ENCODE data around the gene CCNG2. TPM values are rescaled to one million over a fixed set of nuclear protein-coding genes. Genes with fewer than 3 reads are reported as not detected.

CCNG2 gene
- total RNA-seq, 1 experiment from 2014 or later = 34.1 TPM

DNA sequence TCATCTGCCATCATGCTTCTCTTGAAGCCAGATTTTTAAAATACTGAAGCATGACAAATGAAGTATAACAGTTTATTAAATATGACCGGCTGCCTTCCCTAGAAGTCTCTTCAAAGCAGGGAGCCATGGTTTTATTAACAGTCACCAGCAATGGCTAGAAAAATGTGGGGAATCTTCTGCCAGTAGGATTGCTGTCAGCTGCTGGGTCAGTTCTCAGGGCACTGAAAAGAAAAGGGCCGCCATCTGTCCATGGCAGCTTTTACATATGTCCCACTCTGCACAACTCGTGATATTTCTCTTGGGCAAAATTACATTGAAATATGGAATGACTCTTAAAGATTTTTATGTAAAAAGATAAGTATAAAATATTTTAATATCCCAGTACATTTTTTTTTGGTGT lies 2.8 kb downstream of the CCNG2 start:
- Histone ChIP-seq H3K27ac (ENCODE audit: low read depth, low read length) (no peak overlapping the region), H3K79me2 (ENCODE audit: insufficient read depth, low read length) (no peaks in the 10 kb centered on the region), H2AFZ (ENCODE audit: low read depth, low read length, poor library complexity, severe bottlenecking) (no peak overlapping the region), H3K4me1 (ENCODE audit: control insufficient read depth in 1 of 2, insufficient read depth in 2 of 2, low read length in 2 of 2) (peaks cover 11 to 16% of the 10 kb centered on the region in 2 experiments; a peak in 3 of 4 replicates), H4K20me1 (ENCODE audit: insufficient read depth) (no peaks in the 10 kb centered on the region), H3K36me3 (ENCODE audit: control insufficient read depth in 1 of 2, insufficient read depth in 2 of 2, low read length in 2 of 2) (peaks cover 0 to 39% of the 10 kb centered on the region in 2 experiments; a peak in 2 of 4 replicates), H3K9me3 (ENCODE audit: control insufficient read depth in 1 of 2, insufficient read depth in 1 of 2, low read depth in 1 of 2, low read length in 2 of 2) (no peaks in the 10 kb centered on the region), H3K9me2 (ENCODE audit: insufficient read depth) (no peaks in the 10 kb centered on the region), H3K4me2 (ENCODE audit: low read length) (no peak overlapping the region), H3K27me3 (ENCODE audit: insufficient read depth, low read length) (no peaks in the 10 kb centered on the region), H3K4me3 (replicated peaks in 1 of 2; ENCODE audit: low read depth in 1 of 2, low read length in 2 of 2) (no peak overlapping the region), H3K9ac (ENCODE audit: low read length) (no peak overlapping the region)
- intact Hi-C loops (cut with micrococcal nuclease) = no loop called here
- TF ChIP-seq, protein P1, sequence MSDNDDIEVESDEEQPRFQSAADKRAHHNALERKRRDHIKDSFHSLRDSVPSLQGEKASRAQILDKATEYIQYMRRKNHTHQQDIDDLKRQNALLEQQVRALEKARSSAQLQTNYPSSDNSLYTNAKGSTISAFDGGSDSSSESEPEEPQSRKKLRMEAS (IDR thresholded peaks at IDR 0.05) = no peak
- TF ChIP-seq RAD21 (IDR thresholded peaks at IDR 0.05; ENCODE audit: low read depth) (no peak), CEBPB (IDR thresholded peaks at IDR 0.05; ENCODE audit: low read depth) (no peak), EZH2 (IDR thresholded peaks at IDR 0.05) (no peak), EGR1 (IDR thresholded peaks at IDR 0.05; ENCODE audit: low read depth) (no peak), SP1 (IDR thresholded peaks at IDR 0.05; ENCODE audit: low read depth) (no peak), SRF (IDR thresholded peaks at IDR 0.05; ENCODE audit: low read depth) (no peak), ZNF274 (IDR thresholded peaks at IDR 0.05; ENCODE audit: low read depth, low read length) (no peak), SIN3A (IDR thresholded peaks at IDR 0.05; ENCODE audit: low read depth) (no peak), CBX3 (IDR thresholded peaks at IDR 0.05; ENCODE audit: low read depth) (no peak), EZH2phosphoT487 (IDR thresholded peaks at IDR 0.05; ENCODE audit: borderline replicate concordance) (no peak), JUND (IDR thresholded peaks at IDR 0.05) (no peak), POLR2AphosphoS5 (IDR thresholded peaks at IDR 0.05; ENCODE audit: low read depth, low read length) (no peak), ZFX (IDR thresholded peaks at IDR 0.05) (no peak), TCF7L2 (IDR thresholded peaks at IDR 0.05; ENCODE audit: borderline replicate concordance, extremely low read depth, insufficient read depth, insufficient read length) (no peak)
- TF ChIP-seq, protein P2, sequence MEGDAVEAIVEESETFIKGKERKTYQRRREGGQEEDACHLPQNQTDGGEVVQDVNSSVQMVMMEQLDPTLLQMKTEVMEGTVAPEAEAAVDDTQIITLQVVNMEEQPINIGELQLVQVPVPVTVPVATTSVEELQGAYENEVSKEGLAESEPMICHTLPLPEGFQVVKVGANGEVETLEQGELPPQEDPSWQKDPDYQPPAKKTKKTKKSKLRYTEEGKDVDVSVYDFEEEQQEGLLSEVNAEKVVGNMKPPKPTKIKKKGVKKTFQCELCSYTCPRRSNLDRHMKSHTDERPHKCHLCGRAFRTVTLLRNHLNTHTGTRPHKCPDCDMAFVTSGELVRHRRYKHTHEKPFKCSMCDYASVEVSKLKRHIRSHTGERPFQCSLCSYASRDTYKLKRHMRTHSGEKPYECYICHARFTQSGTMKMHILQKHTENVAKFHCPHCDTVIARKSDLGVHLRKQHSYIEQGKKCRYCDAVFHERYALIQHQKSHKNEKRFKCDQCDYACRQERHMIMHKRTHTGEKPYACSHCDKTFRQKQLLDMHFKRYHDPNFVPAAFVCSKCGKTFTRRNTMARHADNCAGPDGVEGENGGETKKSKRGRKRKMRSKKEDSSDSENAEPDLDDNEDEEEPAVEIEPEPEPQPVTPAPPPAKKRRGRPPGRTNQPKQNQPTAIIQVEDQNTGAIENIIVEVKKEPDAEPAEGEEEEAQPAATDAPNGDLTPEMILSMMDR (IDR thresholded peaks at IDR 0.05 in 2 of 3, conservative IDR thresholded peaks at IDR 0.05 in 1 of 3; ENCODE audit: borderline replicate concordance in 1 of 3, insufficient read depth in 1 of 3, low read depth in 2 of 3, low read length in 2 of 3) = no peak
- TF ChIP-seq, protein P3, sequence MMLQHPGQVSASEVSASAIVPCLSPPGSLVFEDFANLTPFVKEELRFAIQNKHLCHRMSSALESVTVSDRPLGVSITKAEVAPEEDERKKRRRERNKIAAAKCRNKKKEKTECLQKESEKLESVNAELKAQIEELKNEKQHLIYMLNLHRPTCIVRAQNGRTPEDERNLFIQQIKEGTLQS (IDR thresholded peaks at IDR 0.05) = no peak
- TF ChIP-seq, protein P4, sequence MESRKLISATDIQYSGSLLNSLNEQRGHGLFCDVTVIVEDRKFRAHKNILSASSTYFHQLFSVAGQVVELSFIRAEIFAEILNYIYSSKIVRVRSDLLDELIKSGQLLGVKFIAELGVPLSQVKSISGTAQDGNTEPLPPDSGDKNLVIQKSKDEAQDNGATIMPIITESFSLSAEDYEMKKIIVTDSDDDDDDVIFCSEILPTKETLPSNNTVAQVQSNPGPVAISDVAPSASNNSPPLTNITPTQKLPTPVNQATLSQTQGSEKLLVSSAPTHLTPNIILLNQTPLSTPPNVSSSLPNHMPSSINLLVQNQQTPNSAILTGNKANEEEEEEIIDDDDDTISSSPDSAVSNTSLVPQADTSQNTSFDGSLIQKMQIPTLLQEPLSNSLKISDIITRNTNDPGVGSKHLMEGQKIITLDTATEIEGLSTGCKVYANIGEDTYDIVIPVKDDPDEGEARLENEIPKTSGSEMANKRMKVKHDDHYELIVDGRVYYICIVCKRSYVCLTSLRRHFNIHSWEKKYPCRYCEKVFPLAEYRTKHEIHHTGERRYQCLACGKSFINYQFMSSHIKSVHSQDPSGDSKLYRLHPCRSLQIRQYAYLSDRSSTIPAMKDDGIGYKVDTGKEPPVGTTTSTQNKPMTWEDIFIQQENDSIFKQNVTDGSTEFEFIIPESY (IDR thresholded peaks at IDR 0.05; ENCODE audit: extremely low read depth, insufficient replicate concordance, low read length) = no peak
- TF ChIP-seq, protein P5, sequence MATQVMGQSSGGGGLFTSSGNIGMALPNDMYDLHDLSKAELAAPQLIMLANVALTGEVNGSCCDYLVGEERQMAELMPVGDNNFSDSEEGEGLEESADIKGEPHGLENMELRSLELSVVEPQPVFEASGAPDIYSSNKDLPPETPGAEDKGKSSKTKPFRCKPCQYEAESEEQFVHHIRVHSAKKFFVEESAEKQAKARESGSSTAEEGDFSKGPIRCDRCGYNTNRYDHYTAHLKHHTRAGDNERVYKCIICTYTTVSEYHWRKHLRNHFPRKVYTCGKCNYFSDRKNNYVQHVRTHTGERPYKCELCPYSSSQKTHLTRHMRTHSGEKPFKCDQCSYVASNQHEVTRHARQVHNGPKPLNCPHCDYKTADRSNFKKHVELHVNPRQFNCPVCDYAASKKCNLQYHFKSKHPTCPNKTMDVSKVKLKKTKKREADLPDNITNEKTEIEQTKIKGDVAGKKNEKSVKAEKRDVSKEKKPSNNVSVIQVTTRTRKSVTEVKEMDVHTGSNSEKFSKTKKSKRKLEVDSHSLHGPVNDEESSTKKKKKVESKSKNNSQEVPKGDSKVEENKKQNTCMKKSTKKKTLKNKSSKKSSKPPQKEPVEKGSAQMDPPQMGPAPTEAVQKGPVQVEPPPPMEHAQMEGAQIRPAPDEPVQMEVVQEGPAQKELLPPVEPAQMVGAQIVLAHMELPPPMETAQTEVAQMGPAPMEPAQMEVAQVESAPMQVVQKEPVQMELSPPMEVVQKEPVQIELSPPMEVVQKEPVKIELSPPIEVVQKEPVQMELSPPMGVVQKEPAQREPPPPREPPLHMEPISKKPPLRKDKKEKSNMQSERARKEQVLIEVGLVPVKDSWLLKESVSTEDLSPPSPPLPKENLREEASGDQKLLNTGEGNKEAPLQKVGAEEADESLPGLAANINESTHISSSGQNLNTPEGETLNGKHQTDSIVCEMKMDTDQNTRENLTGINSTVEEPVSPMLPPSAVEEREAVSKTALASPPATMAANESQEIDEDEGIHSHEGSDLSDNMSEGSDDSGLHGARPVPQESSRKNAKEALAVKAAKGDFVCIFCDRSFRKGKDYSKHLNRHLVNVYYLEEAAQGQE (IDR thresholded peaks at IDR 0.05; ENCODE audit: low read depth) = no peak
- POLR2A ChIA-PET = no interaction called here
- CTCF ChIA-PET = no interaction called here
- BruUV-seq (replicated peaks) = no TSS peak
- ATAC-seq = no peak
- RAD21 ChIA-PET (ENCODE audit: low non-redundant PET in 1 of 2, low total read pairs in 2 of 2, uncharacterized antibody in 2 of 2, unreplicated experiment in 2 of 2) = no interaction called here
- no peak for DNase-seq (ENCODE audit: low read depth, low spot score)
